Ovary (tissue), 3 donors: ENCODE data around the gene SHROOM3.
"Not testable (repeated sequence)": the region's sequence is repeated elsewhere in the genome, so short reads cannot be mapped to it uniquely, and the experiment has no call there.

Experiments
- EP300 ChIP-seq: sonication (generic); formaldehyde crosslinking; IDR thresholded peaks from one replicate; pipeline ENCODE4 v1.6.1; 2017; ENCODE audit warnings: antibody characterized with exemption
- POLR2A ChIP-seq: fragments of 450-650 bp; IDR thresholded peaks from one replicate; pipeline ENCODE4 v1.6.1; 2017; ENCODE audit warnings: antibody characterized with exemption, mild to moderate bottlenecking, moderate library complexity
- TF ChIP-seq, protein P1 (sequence below), 3 donors: fragments of 450-650 bp in 2 of 3; fragments of 200-600 bp in 1 of 3; IDR thresholded peaks; one replicate each; pipeline versions ENCODE4 v1.5.1 to v1.8.0; 2016 to 2022; ENCODE audit warnings: antibody characterized with exemption in 3 of 3, mild to moderate bottlenecking in 1 of 3
- donor health status: DM: no; HTN: no; CAD: no.

DNA sequence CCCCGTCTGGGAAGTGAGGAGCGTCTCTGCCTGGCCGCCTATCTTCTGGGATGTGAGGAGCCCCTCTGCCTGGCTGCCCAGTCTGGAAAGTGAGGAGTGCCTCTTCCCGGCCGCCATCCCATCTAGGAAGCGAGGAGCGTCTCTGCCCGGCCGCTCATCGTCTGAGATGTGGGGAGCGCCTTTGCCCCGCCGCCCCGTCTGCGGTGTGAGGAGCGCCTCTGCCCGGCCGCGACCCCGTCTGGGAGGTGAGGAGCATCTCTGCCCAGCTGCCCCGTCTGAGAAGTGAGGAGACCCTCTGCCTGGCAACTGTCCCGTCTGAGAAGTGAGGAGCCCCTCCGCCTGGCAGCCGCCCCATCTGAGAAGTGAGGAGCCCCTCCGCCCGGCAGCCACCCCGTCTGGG is 11.9 kb upstream of the SHROOM3 start:
- TF ChIP-seq POLR2A, EP300: not testable (repeated sequence)
- TF ChIP-seq, protein P1, sequence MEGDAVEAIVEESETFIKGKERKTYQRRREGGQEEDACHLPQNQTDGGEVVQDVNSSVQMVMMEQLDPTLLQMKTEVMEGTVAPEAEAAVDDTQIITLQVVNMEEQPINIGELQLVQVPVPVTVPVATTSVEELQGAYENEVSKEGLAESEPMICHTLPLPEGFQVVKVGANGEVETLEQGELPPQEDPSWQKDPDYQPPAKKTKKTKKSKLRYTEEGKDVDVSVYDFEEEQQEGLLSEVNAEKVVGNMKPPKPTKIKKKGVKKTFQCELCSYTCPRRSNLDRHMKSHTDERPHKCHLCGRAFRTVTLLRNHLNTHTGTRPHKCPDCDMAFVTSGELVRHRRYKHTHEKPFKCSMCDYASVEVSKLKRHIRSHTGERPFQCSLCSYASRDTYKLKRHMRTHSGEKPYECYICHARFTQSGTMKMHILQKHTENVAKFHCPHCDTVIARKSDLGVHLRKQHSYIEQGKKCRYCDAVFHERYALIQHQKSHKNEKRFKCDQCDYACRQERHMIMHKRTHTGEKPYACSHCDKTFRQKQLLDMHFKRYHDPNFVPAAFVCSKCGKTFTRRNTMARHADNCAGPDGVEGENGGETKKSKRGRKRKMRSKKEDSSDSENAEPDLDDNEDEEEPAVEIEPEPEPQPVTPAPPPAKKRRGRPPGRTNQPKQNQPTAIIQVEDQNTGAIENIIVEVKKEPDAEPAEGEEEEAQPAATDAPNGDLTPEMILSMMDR (IDR thresholded peaks at IDR 0.05) = not testable (repeated sequence)
